H54 (cell line): ENCODE measurements around the gene NMU.
"Not testable (repeated sequence)": the region's sequence is repeated elsewhere in the genome, so short reads cannot be mapped to it uniquely, and the experiment has no call there.

Experiments used
- DNase-seq: peaks from one replicate; pipeline ENCODE4 v3.0.0; 2011; ENCODE audit warnings: low spot score, mixed read lengths; ENCODE audit not compliant: insufficient read length
- FAIRE-seq: peaks from 3 replicates; lab custom pipeline; 2011; peaks lifted over from hg19 to GRCh38; lab: Jason Lieb, UNC
- POLR2A ChIP-seq: IDR thresholded peaks from 2 replicates; pipeline ENCODE4 v1.6.1; 2011; ENCODE audit warnings: low read depth, mild to moderate bottlenecking, low read length

The NMU gene

GRCh38 chr4:55654131-55654530 lies 18.0 kb upstream of the NMU start:
- TF ChIP-seq POLR2A: no peak
- FAIRE-seq (no peak), DNase-seq (no peak)

GRCh38 chr4:55650483-55650882 lies 14.4 kb upstream of the NMU start:
- no peak for FAIRE-seq
- DNase-seq: no peak
- no peak for TF ChIP-seq POLR2A

GRCh38 chr4:55637272-55637820 lies 1.2 kb upstream of the NMU start:
- TF ChIP-seq POLR2A: no peak
- FAIRE-seq: no peak
- no peak for DNase-seq

DNA sequence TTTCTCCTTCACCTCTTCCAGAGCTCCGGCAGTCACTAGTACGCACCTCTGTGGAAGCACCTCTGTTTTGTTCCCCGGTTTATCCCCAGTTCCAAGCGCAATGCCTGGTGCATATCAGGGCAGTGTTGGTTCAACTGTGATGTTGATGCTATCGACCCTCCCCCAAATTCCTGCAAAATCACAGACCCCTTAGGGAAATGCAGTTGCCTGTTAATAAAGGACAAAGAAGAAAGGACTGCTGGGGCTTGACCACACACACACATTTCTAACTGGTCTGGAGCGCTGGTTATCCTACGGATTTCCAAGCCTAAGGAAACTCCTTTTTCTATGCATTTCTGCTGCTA lies 530 bp upstream of the NMU start:
- TF ChIP-seq POLR2A: no peak
- DNase-seq (no peak), FAIRE-seq (no peak)

DNA sequence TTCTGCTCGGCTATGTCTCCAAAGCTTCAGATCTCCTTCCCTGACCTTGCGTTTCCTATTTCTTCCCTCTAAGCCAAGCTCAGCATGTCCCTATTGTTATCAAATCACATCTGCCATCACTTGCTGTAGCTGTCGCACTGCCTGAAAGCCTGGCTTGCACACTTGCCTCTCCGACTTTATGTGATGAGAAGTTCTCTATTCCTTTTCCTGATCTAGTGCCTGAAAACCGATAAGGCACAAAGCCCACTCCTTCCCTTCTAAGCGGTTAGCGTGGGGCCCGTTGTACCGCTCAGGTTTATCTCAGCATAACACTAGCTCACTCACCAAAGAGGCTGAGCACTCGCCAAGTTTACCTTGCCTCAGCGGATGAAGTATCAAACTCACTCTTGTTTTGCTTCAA lies 816 bp downstream of the NMU start:
- DNase-seq (no peak), FAIRE-seq (no peak)
- TF ChIP-seq POLR2A: no peak

- no peak for TF ChIP-seq POLR2A
- no peak for DNase-seq
- no peak for FAIRE-seq
These were observed 1.5 kb downstream of the NMU start for GRCh38 chr4:55634417-55635128.

DNA sequence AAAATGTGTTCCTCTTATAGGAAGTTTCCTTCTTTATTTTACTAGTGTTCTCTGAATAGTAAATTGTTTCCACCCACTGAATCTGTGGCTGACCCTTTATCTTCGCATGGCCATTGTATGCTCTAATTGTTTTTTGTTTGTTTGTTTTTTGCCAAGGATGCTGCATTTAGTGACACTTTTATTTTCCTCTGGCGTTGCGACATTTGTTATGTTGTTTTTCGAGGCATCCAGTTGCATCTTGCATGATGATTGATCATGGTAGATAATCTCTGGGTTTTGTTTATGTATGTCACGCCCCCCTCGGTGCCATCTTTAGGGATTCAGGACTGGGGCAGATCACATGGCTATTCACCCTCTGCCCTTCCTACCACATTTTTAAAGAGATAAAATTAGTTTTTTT lies 2.2 kb downstream of the NMU start:
- TF ChIP-seq POLR2A: no peak
- DNase-seq: no peak
- no peak for FAIRE-seq

- DNase-seq: no peak
- FAIRE-seq: no peak
- TF ChIP-seq POLR2A: no peak
These were observed 10.3 kb downstream of the NMU start for GRCh38 chr4:55625835-55626234.

- FAIRE-seq, DNase-seq: not testable (repeated sequence)
These were observed 12.0 kb downstream of the NMU start for GRCh38 chr4:55624063-55624462.

DNA sequence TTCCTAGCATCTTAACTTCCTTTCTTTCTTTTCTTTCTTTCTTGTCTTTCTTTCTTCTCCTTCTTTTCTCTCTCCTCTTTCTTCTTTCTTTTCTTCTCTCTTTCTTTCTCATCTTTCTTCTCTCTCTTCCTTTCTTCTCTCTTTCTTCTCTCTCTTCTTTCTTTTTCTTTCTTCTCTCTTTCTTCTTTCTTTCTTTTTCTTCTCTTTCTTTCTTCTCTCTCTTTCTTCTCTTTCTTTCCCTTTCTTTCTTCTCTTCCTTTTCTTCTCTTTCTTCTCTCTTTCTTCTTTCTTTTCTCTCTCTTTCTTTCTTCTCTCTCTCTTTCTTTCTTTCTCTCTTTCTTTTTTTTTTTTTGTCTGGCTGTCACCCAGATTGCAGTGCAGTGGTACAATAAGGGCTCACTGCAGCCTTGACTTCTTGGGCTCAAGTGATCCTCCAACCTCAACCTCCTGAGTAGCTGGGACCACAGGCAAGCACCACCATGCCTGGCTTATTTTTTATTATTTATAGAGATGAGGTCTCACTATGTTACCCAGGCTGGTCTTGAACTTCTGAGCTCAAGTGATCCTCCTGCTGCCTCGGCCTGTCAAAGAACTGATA lies 17.5 kb downstream of the NMU start:
- TF ChIP-seq POLR2A: no peak
- DNase-seq: no peak
- FAIRE-seq: no peak

- DNase-seq (no peak), FAIRE-seq (no peak)
- TF ChIP-seq POLR2A: no peak
These were observed 18.4 kb downstream of the NMU start for GRCh38 chr4:55617587-55618197.

DNA sequence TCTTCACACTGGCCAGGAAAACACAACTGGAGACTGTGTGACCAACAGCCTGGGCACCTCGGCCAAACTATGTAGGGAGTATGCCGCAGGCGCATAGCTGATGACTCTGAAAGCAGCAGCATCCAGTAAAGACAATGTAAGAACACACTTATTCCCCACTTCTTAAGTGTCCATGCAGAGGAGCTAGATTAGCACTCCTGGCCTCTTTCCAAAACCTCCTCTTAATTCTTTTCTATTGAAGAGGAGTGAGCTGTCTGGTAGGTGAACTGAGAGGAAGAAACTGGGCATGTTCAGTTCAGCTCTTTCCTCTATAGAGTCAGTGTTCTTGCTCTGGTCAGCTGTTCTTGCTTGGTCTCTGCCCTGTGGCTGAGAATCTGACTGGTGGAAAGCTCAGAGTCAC lies 21.1 kb downstream of the NMU start:
- TF ChIP-seq POLR2A: no peak
- FAIRE-seq (no peak), DNase-seq (no peak)

- no peak for TF ChIP-seq POLR2A
- FAIRE-seq (no peak), DNase-seq (no peak)
These were observed 22.5 kb downstream of the NMU start for GRCh38 chr4:55613621-55614020.

DNA sequence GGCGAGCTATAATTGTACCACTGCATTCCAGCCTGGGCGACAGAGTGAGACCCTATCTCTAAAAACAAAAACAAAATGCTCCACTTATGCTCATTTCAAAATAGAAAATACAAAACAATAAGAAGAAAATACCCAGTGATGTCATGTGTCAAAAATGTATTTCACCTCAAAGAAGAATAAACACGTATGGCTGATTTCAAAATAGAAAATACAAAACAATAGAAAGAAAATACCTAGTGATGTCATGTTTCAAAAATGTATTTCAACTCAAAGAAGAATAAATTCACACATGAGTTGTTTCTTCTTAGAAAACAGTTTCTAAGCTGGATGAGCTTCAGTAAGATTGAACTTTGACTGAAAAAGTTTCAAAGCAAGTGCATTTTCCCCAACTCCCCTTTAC lies 23.8 kb downstream of the NMU start:
- FAIRE-seq (no peak), DNase-seq (no peak)
- no peak for TF ChIP-seq POLR2A
